Natural killer cell (primary cell): ENCODE data around the gene SRP9. TPM values are rescaled to one million over a fixed set of nuclear protein-coding genes. Genes with fewer than 3 reads are reported as not detected.
"Not testable (repeated sequence)": the region's sequence is repeated elsewhere in the genome, so short reads cannot be mapped to it uniquely, and the experiment has no call there.

Experiments used
- ATAC-seq, 3 donors: fragments of 150-1000 bp in 2 of 3; fragments of 200-7000 bp in 1 of 3; cut with Tn5 transposase; 1 replicate in 1 of 3; 2 replicates in 2 of 3; pipeline ENCODE4 v1.10.0; 2021; ENCODE audit warnings: mild to moderate bottlenecking in 2 of 3, moderate library complexity in 2 of 3
- DNase-seq, 2 donors: peaks; one replicate each; pipeline versions ENCODE4 v3.0.0 to v3.0.0-alpha.2; 2013 to 2021; ENCODE audit warnings: mixed read lengths in 1 of 2
- H3K27ac ChIP-seq: one replicate; pipeline ENCODE4 v1.5.1; 2013; ENCODE audit warnings: mild to moderate bottlenecking, low read length
- H3K27me3 ChIP-seq: one replicate; pipeline ENCODE4 v1.6.1; 2013; ENCODE audit warnings: low read length; ENCODE audit not compliant: control insufficient read depth, insufficient read depth
- H3K36me3 ChIP-seq: one replicate; pipeline ENCODE4 v1.6.1; 2013; ENCODE audit warnings: low read length; ENCODE audit not compliant: control insufficient read depth, insufficient read depth
- H3K4me1 ChIP-seq: one replicate; pipeline ENCODE4 v1.6.1; 2013; ENCODE audit warnings: low read length; ENCODE audit not compliant: control insufficient read depth, insufficient read depth
- H3K4me3 ChIP-seq: one replicate; pipeline ENCODE4 v1.5.1; 2013; ENCODE audit warnings: low read length
- H3K9me3 ChIP-seq: one replicate; pipeline ENCODE4 v1.6.1; 2013; ENCODE audit warnings: low read length; ENCODE audit not compliant: control insufficient read depth, insufficient read depth
- H3K27ac Mint-ChIP-seq, 2 donors: one replicate each; pipeline ENCODE4 v1.8.0; 2022; ENCODE audit warnings: mild to moderate bottlenecking in 2 of 2, mixed read lengths in 2 of 2, moderate library complexity in 1 of 2
- H3K27me3 Mint-ChIP-seq, 2 donors: one replicate each; pipeline ENCODE4 v1.8.0; 2022; ENCODE audit warnings: low read depth in 2 of 2, mixed read lengths in 2 of 2
- H3K36me3 Mint-ChIP-seq: one replicate; pipeline ENCODE4 v1.8.0; 2022; ENCODE audit warnings: mixed read lengths
- H3K4me1 Mint-ChIP-seq, 2 donors: one replicate each; pipeline ENCODE4 v1.8.0; 2022; ENCODE audit warnings: mixed read lengths in 2 of 2
- H3K4me3 Mint-ChIP-seq: one replicate; pipeline ENCODE4 v1.8.0; 2022; ENCODE audit warnings: mild to moderate bottlenecking, moderate library complexity, mixed read lengths
- H3K9me3 Mint-ChIP-seq, 2 donors: one replicate each; pipeline ENCODE4 v1.8.0; 2022; ENCODE audit warnings: mixed read lengths in 2 of 2
- CTCF ChIP-seq: fragments of 200-600 bp; IDR thresholded peaks from one replicate; pipeline ENCODE4 v1.8.0; 2022; ENCODE audit warnings: antibody characterized with exemption
- WGBS: methylation state at CpG from one replicate; pipeline ENCODE4 v1.1.7; 2013; ENCODE audit warnings: missing lambda C conversion rate; ENCODE audit not compliant: insufficient coverage; 5-methylcytosine and 5-hydroxymethylcytosine counted together
- intact Hi-C: fragments of 100-400 bp; cut with micrococcal nuclease; formaldehyde crosslinking; loops from one replicate; pipeline ENCODE4 v1.14.2; 2022
- total RNA-seq, 4 donors: library from RNA; stranded (reverse); fragments of 120-200 nt in 1 of 4; gene quantifications; one replicate each; pipeline versions ENCODE4 v1.2.3 to v1.2.4, GENCODE V29; 2013 to 2022

Gene SRP9
- total RNA-seq, 3 donors from 2014 or later (not counting 1 experiment from before 2014, with no cell fraction given): 83.1 to 116 (median 93.0) TPM

- no peak for TF ChIP-seq CTCF
- H3K4me3 ChIP-seq: peak overlapping the region; percentile 63
- no peaks in the 10 kb centered on the region for H3K9me3 ChIP-seq
- peaks cover 7% of the 10 kb centered on the region for H3K36me3 ChIP-seq
- H3K4me1 Mint-ChIP-seq: peaks cover 23 to 25% of the 10 kb centered on the region in 2 donors
- peak overlapping the region; percentile 90 for H3K27ac ChIP-seq
- H3K4me3 Mint-ChIP-seq: no peak overlapping the region
- no peak overlapping the region for H3K27ac Mint-ChIP-seq
- H3K27me3 ChIP-seq: no peaks in the 10 kb centered on the region
- H3K9me3 Mint-ChIP-seq: no peaks in the 10 kb centered on the region
- H3K36me3 Mint-ChIP-seq: no peaks in the 10 kb centered on the region
- WGBS: no CpG with 5 or more reads among the region's 3 CpGs
- H3K27me3 Mint-ChIP-seq: no peaks in the 10 kb centered on the region
- ATAC-seq: no peak
- intact Hi-C loops: loop anchor here (5.0 kb wide), 6 partner anchors 74 to 301 kb away; partner anchors contain the start of genes H3-3A and PYCR2
- DNase-seq: no peak
- peaks cover 22% of the 10 kb centered on the region for H3K4me1 ChIP-seq
Measured at GRCh38 chr1:225778337-225778669, 677 bp downstream of the SRP9 start.

DNA sequence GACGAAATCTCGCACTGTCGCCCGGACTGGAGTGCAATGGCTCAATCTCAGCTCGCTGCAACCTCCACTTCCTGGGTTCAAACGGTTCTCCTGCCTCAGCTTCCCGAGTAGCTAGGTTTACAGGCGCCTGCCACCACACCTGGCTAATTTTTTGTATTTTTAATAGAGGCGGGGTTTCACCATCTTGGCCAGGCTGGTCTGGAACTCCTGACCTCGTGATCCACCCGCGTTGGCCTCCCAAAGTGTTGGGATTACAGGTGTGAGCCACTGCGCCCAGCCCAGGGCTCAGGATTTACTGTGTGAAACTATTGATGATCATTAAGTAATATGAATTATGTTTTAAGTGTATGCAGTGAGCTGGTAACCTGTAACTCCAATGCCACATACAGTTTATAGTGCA lies 1.5 kb downstream of the SRP9 start:
- peaks cover 22% of the 10 kb centered on the region for H3K4me1 ChIP-seq
- DNase-seq: not testable (repeated sequence)
- intact Hi-C loops: loop anchor here (5.0 kb wide), 6 partner anchors 73 to 302 kb away; partner anchors contain the start of genes H3-3A and PYCR2

DNA sequence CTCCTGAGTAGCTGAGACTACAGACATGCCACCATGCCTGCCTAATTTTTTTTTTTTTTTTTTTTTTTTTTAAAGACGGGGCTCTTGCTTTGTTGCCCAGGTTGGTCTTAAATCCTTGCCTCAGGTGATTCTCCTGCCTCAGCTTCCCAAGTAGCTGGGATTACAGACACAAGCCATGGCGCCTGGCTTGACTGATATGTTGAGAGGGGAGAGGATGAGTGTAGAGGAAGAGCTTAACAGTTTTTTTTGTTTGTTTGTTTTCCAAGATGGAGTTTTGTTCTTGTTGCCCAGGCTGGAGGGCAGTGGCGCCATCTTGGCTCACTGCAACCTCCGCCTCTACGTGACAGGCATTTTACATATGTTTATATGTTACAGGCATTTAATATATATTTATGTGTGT lies 2.5 kb downstream of the SRP9 start:
- intact Hi-C loops: no loop called here
- DNase-seq (no peak), ATAC-seq (no peak)
- no peak for TF ChIP-seq CTCF
- peaks cover 22% of the 10 kb centered on the region for H3K4me1 ChIP-seq
- H3K4me3 ChIP-seq: no peak overlapping the region
- H3K9me3 Mint-ChIP-seq: no peaks in the 10 kb centered on the region
- peak overlapping the region in 1 of 2 donors; percentile 81 for H3K27ac Mint-ChIP-seq
- H3K9me3 ChIP-seq: no peaks in the 10 kb centered on the region
- H3K27me3 ChIP-seq: no peaks in the 10 kb centered on the region
- H3K36me3 Mint-ChIP-seq: no peaks in the 10 kb centered on the region
- 89% methylated on average over 2 of the region's 5 CpGs for WGBS
- H3K27ac ChIP-seq: no peak overlapping the region
- H3K27me3 Mint-ChIP-seq: no peaks in the 10 kb centered on the region
- peaks cover 31 to 33% of the 10 kb centered on the region in 2 donors for H3K4me1 Mint-ChIP-seq
- H3K36me3 ChIP-seq: peaks cover 14% of the 10 kb centered on the region
- peak overlapping the region; percentile 29 for H3K4me3 Mint-ChIP-seq

More for the DNA sequence above, 1.5 kb downstream of the SRP9 start:
- peak overlapping the region; percentile 90 for H3K27ac ChIP-seq
- not testable (repeated sequence) for H3K36me3 Mint-ChIP-seq, H3K27ac Mint-ChIP-seq, H3K9me3 Mint-ChIP-seq, H3K27me3 Mint-ChIP-seq, H3K9me3 ChIP-seq, H3K4me3 Mint-ChIP-seq, H3K27me3 ChIP-seq, H3K4me3 ChIP-seq, ATAC-seq
- 49% methylated on average over 13 of the region's 13 CpGs for WGBS
- peaks cover 31 to 33% of the 10 kb centered on the region in 2 donors for H3K4me1 Mint-ChIP-seq
- H3K36me3 ChIP-seq: peaks cover 14% of the 10 kb centered on the region

DNA sequence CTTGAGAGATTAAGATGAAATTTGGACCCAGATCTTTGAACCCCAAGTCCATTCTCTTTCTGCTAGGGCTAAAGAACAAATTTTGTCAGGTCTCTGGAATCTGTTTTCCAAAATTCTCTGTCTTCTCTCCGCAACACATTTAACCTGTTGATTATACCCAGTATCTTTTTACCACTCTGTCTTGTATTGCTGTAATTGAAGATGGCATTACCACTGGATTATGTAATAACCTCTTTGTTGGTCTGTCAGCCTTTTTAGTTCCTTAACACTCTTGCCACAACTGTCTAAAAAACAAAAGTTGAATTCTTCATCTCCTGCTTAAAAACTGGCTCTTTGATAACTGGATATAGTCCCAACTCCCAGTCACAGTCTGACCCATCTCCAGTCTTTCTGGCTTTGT lies 3.0 kb downstream of the SRP9 start:
- no peaks in the 10 kb centered on the region for H3K36me3 Mint-ChIP-seq
- no CpG with 5 or more reads among the region's 1 CpG for WGBS
- H3K27me3 Mint-ChIP-seq: no peaks in the 10 kb centered on the region
- H3K36me3 ChIP-seq: peaks cover 17% of the 10 kb centered on the region
- H3K4me1 ChIP-seq: peaks cover 22% of the 10 kb centered on the region
- H3K9me3 ChIP-seq: no peaks in the 10 kb centered on the region
- ATAC-seq (no peak), DNase-seq (no peak)
- H3K27me3 ChIP-seq: no peaks in the 10 kb centered on the region
- H3K9me3 Mint-ChIP-seq: no peaks in the 10 kb centered on the region
- peak overlapping the region; percentile 67 for H3K4me3 Mint-ChIP-seq
- H3K27ac ChIP-seq: no peak overlapping the region
- no peak overlapping the region for H3K4me3 ChIP-seq
- intact Hi-C loops: no loop called here
- H3K4me1 Mint-ChIP-seq: peaks cover 31 to 33% of the 10 kb centered on the region in 2 donors
- TF ChIP-seq CTCF: no peak
- H3K27ac Mint-ChIP-seq: peak overlapping the region in 1 of 2 donors; percentile 81

- H3K27me3 ChIP-seq, ATAC-seq, H3K9me3 Mint-ChIP-seq, H3K4me3 Mint-ChIP-seq, H3K4me1 ChIP-seq, H3K27me3 Mint-ChIP-seq, H3K9me3 ChIP-seq, DNase-seq, H3K4me3 ChIP-seq, intact Hi-C loops, H3K27ac ChIP-seq: not testable (repeated sequence)
- Mint-ChIP-seq H3K36me3 (peaks cover 23% of the 10 kb centered on the region), H3K4me1 (peaks cover 21 to 25% of the 10 kb centered on the region in 2 donors), H3K27ac (peak overlapping the region; percentile 27 to 51)
- WGBS: no CpG with 5 or more reads among the region's 3 CpGs
- peaks cover 51% of the 10 kb centered on the region for H3K36me3 ChIP-seq
Measured at GRCh38 chr1:225789142-225789541, 11.5 kb downstream of the SRP9 start.
